HCT116 (cell line): Measurements from ENCODE around the gene ECT2. TPM values are rescaled to one million over a fixed set of nuclear protein-coding genes. Genes with fewer than 3 reads are reported as not detected.
A peak's percentile ranks its signal among the peaks of the same experiment; 100 is the strongest.

Source experiments
- ATAC-seq: fragments of 200-7000 bp; cut with Tn5 transposase; 2 replicates; pipeline ENCODE4 v1.9.1; 2020; ENCODE audit warnings: mild to moderate bottlenecking, moderate library complexity
- BruUV-seq: library from RNA; stranded (reverse); fragments of 400-500 nt; replicated peaks from 2 replicates; lab custom pipeline; 2021; lab: Mats Ljungman, UMichigan
- CTCF ChIA-PET: fragments of 300-600 bp; sonication (Branson Sonifier 250); formaldehyde crosslinking; loops from one replicate; lab custom pipeline; 2021; ENCODE audit warnings: antibody characterized with exemption; lab: Charles Lee
- POLR2A ChIA-PET: fragments of 300-600, 350-600 bp; sonication (Branson Sonifier 250); formaldehyde crosslinking; loops from one replicate; lab custom pipeline; 2021; ENCODE audit warnings: antibody characterized with exemption; lab: Charles Lee
- RAD21 ChIA-PET, 2 experiments: fragments of 300-600 bp; sonication (Branson Sonifier 250); formaldehyde crosslinking; loops; one replicate each; lab custom pipeline; 2023; ENCODE audit warnings: low total read pairs in 2 of 2; ENCODE audit not compliant: uncharacterized antibody in 2 of 2, unreplicated experiment in 2 of 2, low non-redundant PET in 1 of 2; lab: Charles Lee
- DNase-seq: peaks from one replicate; pipeline ENCODE4 v3.0.0-alpha.2; 2010; ENCODE audit warnings: low read depth, low spot score
- H2AFZ ChIP-seq: fragments of 200-600 bp; shearing (Covaris generic), sonication (generic); 2 replicates; pipeline ENCODE4 v1.6.1; 2017; ENCODE audit warnings: low read depth, mixed run types, mixed read lengths, antibody characterized with exemption, low read length; ENCODE audit not compliant: poor library complexity, severe bottlenecking
- H3K27ac ChIP-seq: 2 replicates; pipeline ENCODE4 v1.5.1; 2012; ENCODE audit warnings: low read depth, low read length
- H3K27me3 ChIP-seq: fragments of 200-600 bp; sonication (generic); 2 replicates; pipeline ENCODE4 v1.6.1; 2016; ENCODE audit warnings: mixed run types, low read length, mixed read lengths; ENCODE audit not compliant: insufficient read depth
- H3K36me3 ChIP-seq, 2 experiments: fragments of 200-500 bp in 1 of 2; fragments of 200-600 bp in 1 of 2; sonication (Bioruptor generic) in 1 of 2; sonication (generic) in 1 of 2; 2 replicates each; pipeline versions ENCODE4 v1.5.1 to v1.6.1; 2014 to 2016; ENCODE audit warnings: low read length in 2 of 2, inconsistent platforms in 1 of 2, mixed read lengths in 1 of 2, mixed run types in 1 of 2; ENCODE audit not compliant: insufficient read depth in 2 of 2, control insufficient read depth in 1 of 2
- H3K4me1 ChIP-seq, 2 experiments: fragments of 200-600 bp in 1 of 2; sonication (generic) in 1 of 2; 2 replicates each; pipeline versions ENCODE4 v1.5.1 to v1.6.1; 2012 to 2017; ENCODE audit warnings: low read length in 2 of 2, inconsistent platforms in 1 of 2, mild to moderate bottlenecking in 1 of 2, mixed read lengths in 1 of 2, mixed run types in 1 of 2, moderate library complexity in 1 of 2; ENCODE audit not compliant: insufficient read depth in 2 of 2, control insufficient read depth in 1 of 2
- H3K4me2 ChIP-seq: fragments of 200-600 bp; sonication (generic); 2 replicates; pipeline ENCODE4 v1.6.1; 2017; ENCODE audit warnings: mixed run types, low read length, mixed read lengths
- H3K4me3 ChIP-seq, 2 experiments: fragments of 200-600 bp in 1 of 2; sonication (generic) in 1 of 2; replicated peaks in 1 of 2; 2 replicates each; pipeline ENCODE4 v1.5.1; 2011 to 2016; ENCODE audit warnings: low read length in 2 of 2, control low read depth in 1 of 2, low read depth in 1 of 2, mild to moderate bottlenecking in 1 of 2, mixed read lengths in 1 of 2, mixed run types in 1 of 2
- H3K79me2 ChIP-seq: fragments of 200-600 bp; sonication (generic); 2 replicates; pipeline ENCODE4 v1.6.1; 2017; ENCODE audit warnings: mild to moderate bottlenecking, mixed run types, low read length, moderate library complexity, mixed read lengths; ENCODE audit not compliant: insufficient read depth
- H3K9ac ChIP-seq: fragments of 200-600 bp; sonication (generic); 2 replicates; pipeline ENCODE4 v1.6.1; 2016; ENCODE audit warnings: low read length, mixed read lengths
- H3K9me2 ChIP-seq: fragments of 200-600 bp; sonication (generic), shearing (Covaris generic); 2 replicates; pipeline ENCODE4 v1.6.1; 2017; ENCODE audit warnings: mixed run types, mild to moderate bottlenecking, moderate library complexity; ENCODE audit not compliant: insufficient read depth
- H3K9me3 ChIP-seq, 2 experiments: fragments of 200-500 bp in 1 of 2; fragments of 200-600 bp in 1 of 2; sonication (Bioruptor generic) in 1 of 2; sonication (generic) in 1 of 2; 2 replicates each; pipeline ENCODE4 v1.6.1; 2014 to 2017; ENCODE audit warnings: low read length in 2 of 2, mixed read lengths in 2 of 2, inconsistent platforms in 1 of 2, low read depth in 1 of 2, mild to moderate bottlenecking in 1 of 2, mixed run types in 1 of 2, moderate library complexity in 1 of 2; ENCODE audit not compliant: control insufficient read depth in 1 of 2, insufficient read depth in 1 of 2
- H4K20me1 ChIP-seq: fragments of 200-600 bp; sonication (generic), shearing (Covaris generic); 2 replicates; pipeline ENCODE4 v1.6.1; 2017; ENCODE audit warnings: mixed run types, mild to moderate bottlenecking, moderate library complexity; ENCODE audit not compliant: insufficient read depth
- CEBPB ChIP-seq: IDR thresholded peaks from 2 replicates; pipeline ENCODE4 v1.6.1; 2012; ENCODE audit warnings: low read depth
- ELF1 ChIP-seq: IDR thresholded peaks from 2 replicates; pipeline ENCODE4 v1.6.1; 2012; ENCODE audit warnings: low read depth, borderline replicate concordance
- FOSL1 ChIP-seq: IDR thresholded peaks from 2 replicates; pipeline ENCODE4 v1.6.1; 2012; ENCODE audit warnings: low read depth
- RAD21 ChIP-seq: IDR thresholded peaks from 2 replicates; pipeline ENCODE4 v1.6.1; 2012; ENCODE audit warnings: low read depth, mild to moderate bottlenecking
- SIN3A ChIP-seq: IDR thresholded peaks from 2 replicates; pipeline ENCODE4 v1.6.1; 2012; ENCODE audit warnings: low read depth
- SP1 ChIP-seq: IDR thresholded peaks from 2 replicates; pipeline ENCODE4 v1.6.1; 2012; ENCODE audit warnings: low read depth
- TCF7L2 ChIP-seq: IDR thresholded peaks from 2 replicates; pipeline ENCODE4 v1.7.0; 2011; ENCODE audit warnings: borderline replicate concordance, inconsistent platforms; ENCODE audit not compliant: insufficient read depth, insufficient read length; ENCODE audit errors: extremely low read depth
- YY1 ChIP-seq: IDR thresholded peaks from 2 replicates; pipeline ENCODE4 v1.6.1; 2011; ENCODE audit warnings: low read length, low read depth, moderate library complexity, mild to moderate bottlenecking; ENCODE audit not compliant: insufficient replicate concordance; ENCODE audit errors: extremely low read depth
- intact Hi-C: fragments of 100-400 bp; cut with micrococcal nuclease; formaldehyde crosslinking; loops from 2 replicates; pipeline ENCODE4 v1.10.0; 2022
- total RNA-seq: library from RNA; stranded (reverse); gene quantifications from one replicate; pipeline ENCODE4 v1.2.1, GENCODE V29; 2021; ENCODE audit not compliant: unreplicated experiment
- TF ChIP-seq, protein P1 (sequence below): IDR thresholded peaks from 2 replicates; pipeline ENCODE4 v1.6.1; 2012
- TF ChIP-seq, protein P2 (sequence below), 3 experiments: fragments of 200-600 bp in 1 of 3; sonication (generic) in 1 of 3; IDR thresholded peaks in 2 of 3; conservative IDR thresholded peaks in 1 of 3; 2 replicates each; pipeline ENCODE4 v1.5.1; 2012 to 2017; ENCODE audit warnings: low read depth in 2 of 3, low read length in 2 of 3, antibody characterized with exemption in 1 of 3, borderline replicate concordance in 1 of 3, control low read depth in 1 of 3, mild to moderate bottlenecking in 1 of 3, mixed read lengths in 1 of 3, mixed run types in 1 of 3, moderate library complexity in 1 of 3; ENCODE audit not compliant: insufficient read depth in 1 of 3
- TF ChIP-seq, protein P3 (sequence below): IDR thresholded peaks from 2 replicates; pipeline ENCODE4 v1.6.1; 2012
- TF ChIP-seq, protein P4 (sequence below): IDR thresholded peaks from 2 replicates; pipeline ENCODE4 v1.6.1; 2011; ENCODE audit warnings: mild to moderate bottlenecking, low read length, moderate library complexity; ENCODE audit not compliant: insufficient replicate concordance; ENCODE audit errors: extremely low read depth

Gene ECT2
- total RNA-seq, 1 experiment from 2014 or later, result 95.6 TPM

DNA sequence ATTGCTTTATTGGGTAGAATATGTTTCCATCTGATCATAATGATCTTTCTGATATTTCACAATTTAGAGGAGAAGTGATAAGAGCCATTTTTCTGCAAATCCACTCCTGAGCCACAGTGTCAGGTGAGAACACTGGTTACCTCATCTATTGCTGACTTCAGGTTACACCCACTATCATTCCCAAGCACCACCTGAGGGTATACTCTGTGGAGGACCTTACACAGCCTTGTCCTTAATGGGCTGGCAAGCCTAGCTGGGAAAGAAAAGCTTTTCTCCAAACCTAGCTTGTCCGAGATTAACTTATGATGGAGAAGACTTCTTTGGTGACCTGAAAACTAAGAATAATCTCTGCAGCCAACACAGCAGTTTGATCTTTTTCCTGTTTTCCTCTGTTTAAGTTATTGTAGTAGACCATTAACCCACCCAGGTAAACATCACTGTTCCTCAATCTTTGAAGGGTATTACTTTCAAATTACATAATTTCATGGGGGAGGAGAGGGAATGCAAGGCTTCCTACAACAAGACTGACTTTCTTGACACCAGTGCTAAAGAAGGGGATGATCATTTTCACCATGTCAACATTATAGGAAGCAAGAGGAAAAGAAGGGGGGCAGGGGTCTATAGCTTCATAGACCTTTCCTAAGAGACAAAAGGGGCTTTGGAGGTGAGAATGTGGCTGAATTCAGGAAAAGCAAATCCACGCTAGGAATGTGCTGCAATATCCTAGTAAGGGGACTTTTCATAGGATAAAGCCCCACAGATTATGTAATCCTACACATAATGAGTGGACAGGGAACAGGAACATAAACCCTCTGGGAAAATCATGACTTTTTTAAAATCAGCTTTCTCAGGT lies 41.4 kb upstream of the ECT2 start:
- Histone ChIP-seq H2AFZ (no peak overlapping the region), H3K27ac (no peak overlapping the region), H4K20me1 (no peaks in the 10 kb centered on the region), H3K36me3 (no peaks in the 10 kb centered on the region), H3K9me3 (no peaks in the 10 kb centered on the region), H3K9me2 (no peaks in the 10 kb centered on the region), H3K27me3 (no peaks in the 10 kb centered on the region), H3K4me2 (peak overlapping the region; percentile 97), H3K9ac (peak overlapping the region; percentile 83), H3K4me1 (peaks cover 15 to 27% of the 10 kb centered on the region in 2 experiments), H3K79me2 (peaks cover 51% of the 10 kb centered on the region), H3K4me3 (peak overlapping the region in 1 of 2 experiments; percentile 91; a peak in 2 of 4 replicates)
- ChIA-PET RAD21 (no interaction called here), POLR2A (interaction anchor here (1.4 kb wide), 1 partner anchor 14 kb away, joined by 4 read pairs; no protein-coding TSS in a partner anchor), CTCF (interaction anchor here (1.4 kb wide), 1 partner anchor 32 kb away, joined by 3 read pairs; no protein-coding TSS in a partner anchor)
- BruUV-seq, result no TSS peak
- no peak for TF ChIP-seq YY1
- no peak for TF ChIP-seq ELF1
- TF ChIP-seq FOSL1, result no peak
- no peak for TF ChIP-seq CEBPB
- TF ChIP-seq, protein P1, sequence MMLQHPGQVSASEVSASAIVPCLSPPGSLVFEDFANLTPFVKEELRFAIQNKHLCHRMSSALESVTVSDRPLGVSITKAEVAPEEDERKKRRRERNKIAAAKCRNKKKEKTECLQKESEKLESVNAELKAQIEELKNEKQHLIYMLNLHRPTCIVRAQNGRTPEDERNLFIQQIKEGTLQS, result no peak
- TF ChIP-seq, protein P2, sequence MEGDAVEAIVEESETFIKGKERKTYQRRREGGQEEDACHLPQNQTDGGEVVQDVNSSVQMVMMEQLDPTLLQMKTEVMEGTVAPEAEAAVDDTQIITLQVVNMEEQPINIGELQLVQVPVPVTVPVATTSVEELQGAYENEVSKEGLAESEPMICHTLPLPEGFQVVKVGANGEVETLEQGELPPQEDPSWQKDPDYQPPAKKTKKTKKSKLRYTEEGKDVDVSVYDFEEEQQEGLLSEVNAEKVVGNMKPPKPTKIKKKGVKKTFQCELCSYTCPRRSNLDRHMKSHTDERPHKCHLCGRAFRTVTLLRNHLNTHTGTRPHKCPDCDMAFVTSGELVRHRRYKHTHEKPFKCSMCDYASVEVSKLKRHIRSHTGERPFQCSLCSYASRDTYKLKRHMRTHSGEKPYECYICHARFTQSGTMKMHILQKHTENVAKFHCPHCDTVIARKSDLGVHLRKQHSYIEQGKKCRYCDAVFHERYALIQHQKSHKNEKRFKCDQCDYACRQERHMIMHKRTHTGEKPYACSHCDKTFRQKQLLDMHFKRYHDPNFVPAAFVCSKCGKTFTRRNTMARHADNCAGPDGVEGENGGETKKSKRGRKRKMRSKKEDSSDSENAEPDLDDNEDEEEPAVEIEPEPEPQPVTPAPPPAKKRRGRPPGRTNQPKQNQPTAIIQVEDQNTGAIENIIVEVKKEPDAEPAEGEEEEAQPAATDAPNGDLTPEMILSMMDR (IDR thresholded peaks at IDR 0.05 in 2 of 3, conservative IDR thresholded peaks at IDR 0.05 in 1 of 3; ENCODE audit: borderline replicate concordance in 1 of 3, insufficient read depth in 1 of 3, low read depth in 2 of 3, low read length in 2 of 3), result no peak
- no peak for TF ChIP-seq SP1
- TF ChIP-seq, protein P3, sequence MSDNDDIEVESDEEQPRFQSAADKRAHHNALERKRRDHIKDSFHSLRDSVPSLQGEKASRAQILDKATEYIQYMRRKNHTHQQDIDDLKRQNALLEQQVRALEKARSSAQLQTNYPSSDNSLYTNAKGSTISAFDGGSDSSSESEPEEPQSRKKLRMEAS, result no peak
- TF ChIP-seq RAD21, result no peak
- TF ChIP-seq TCF7L2, result no peak
- TF ChIP-seq, protein P4, sequence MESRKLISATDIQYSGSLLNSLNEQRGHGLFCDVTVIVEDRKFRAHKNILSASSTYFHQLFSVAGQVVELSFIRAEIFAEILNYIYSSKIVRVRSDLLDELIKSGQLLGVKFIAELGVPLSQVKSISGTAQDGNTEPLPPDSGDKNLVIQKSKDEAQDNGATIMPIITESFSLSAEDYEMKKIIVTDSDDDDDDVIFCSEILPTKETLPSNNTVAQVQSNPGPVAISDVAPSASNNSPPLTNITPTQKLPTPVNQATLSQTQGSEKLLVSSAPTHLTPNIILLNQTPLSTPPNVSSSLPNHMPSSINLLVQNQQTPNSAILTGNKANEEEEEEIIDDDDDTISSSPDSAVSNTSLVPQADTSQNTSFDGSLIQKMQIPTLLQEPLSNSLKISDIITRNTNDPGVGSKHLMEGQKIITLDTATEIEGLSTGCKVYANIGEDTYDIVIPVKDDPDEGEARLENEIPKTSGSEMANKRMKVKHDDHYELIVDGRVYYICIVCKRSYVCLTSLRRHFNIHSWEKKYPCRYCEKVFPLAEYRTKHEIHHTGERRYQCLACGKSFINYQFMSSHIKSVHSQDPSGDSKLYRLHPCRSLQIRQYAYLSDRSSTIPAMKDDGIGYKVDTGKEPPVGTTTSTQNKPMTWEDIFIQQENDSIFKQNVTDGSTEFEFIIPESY, result no peak
- no peak for TF ChIP-seq SIN3A
- no peak for ATAC-seq
- intact Hi-C loops, result no loop called here
- DNase-seq, result no peak
